Lung (tissue), 12 donors: Measurements from ENCODE around the gene IGFALS. TPM values are rescaled to one million over a fixed set of nuclear protein-coding genes. Genes with fewer than 3 reads are reported as not detected.

Source experiments
- ATAC-seq: fragments of 200-7000 bp; cut with Tn5 transposase; one replicate; pipeline ENCODE4 v1.9.1; 2020; ENCODE audit warnings: moderate number of reproducible peaks; ENCODE audit not compliant: insufficient read depth, low FRiP score
- DNase-seq, 3 donors: peaks; one replicate each; pipeline ENCODE4 v3.0.0-alpha.2; 2013 to 2017
- H3K27ac ChIP-seq, 2 donors: one replicate each; pipeline ENCODE4 v1.5.1; 2013; ENCODE audit warnings: mild to moderate bottlenecking in 2 of 2, moderate library complexity in 2 of 2, control low read depth in 1 of 2, inconsistent platforms in 1 of 2, low read depth in 1 of 2, low read length in 1 of 2
- H3K27me3 ChIP-seq, 3 donors: one replicate each; pipeline ENCODE4 v1.5.1; 2013; ENCODE audit warnings: low read length in 2 of 3; ENCODE audit not compliant: control insufficient read depth in 3 of 3, insufficient read depth in 3 of 3
- H3K36me3 ChIP-seq, 4 donors: one replicate each; pipeline ENCODE4 v1.5.1; 2013; ENCODE audit warnings: low read length in 4 of 4, mild to moderate bottlenecking in 1 of 4, moderate library complexity in 1 of 4; ENCODE audit not compliant: control insufficient read depth in 4 of 4, insufficient read depth in 4 of 4
- H3K4me1 ChIP-seq, 5 donors: one replicate each; pipeline ENCODE4 v1.5.1; 2013; ENCODE audit warnings: low read length in 5 of 5, mild to moderate bottlenecking in 2 of 5, moderate library complexity in 1 of 5; ENCODE audit not compliant: control insufficient read depth in 5 of 5, insufficient read depth in 5 of 5
- H3K4me3 ChIP-seq: one replicate; pipeline ENCODE4 v1.5.1; 2013; ENCODE audit warnings: mild to moderate bottlenecking, control low read depth, moderate library complexity
- H3K9ac ChIP-seq, 2 donors: one replicate each; pipeline ENCODE4 v1.5.1; 2013; ENCODE audit warnings: low read length in 2 of 2, control low read depth in 1 of 2; ENCODE audit not compliant: insufficient read depth in 1 of 2
- H3K9me3 ChIP-seq, 4 donors: one replicate each; pipeline ENCODE4 v1.5.1; 2013; ENCODE audit warnings: low read length in 3 of 4, mild to moderate bottlenecking in 1 of 4, moderate library complexity in 1 of 4; ENCODE audit not compliant: control insufficient read depth in 4 of 4, insufficient read depth in 3 of 4
- CTCF ChIP-seq: IDR thresholded peaks from 2 replicates; pipeline ENCODE4 v1.5.1; 2012; ENCODE audit warnings: mild to moderate bottlenecking; ENCODE audit errors: control extremely low read depth, extremely low read depth
- WGBS, 2 donors: extraction: QIAGEN DNeasy Blood & Tissue Kit; methylation state at CpG; one replicate each; pipeline ENCODE4 v1.1.7; 2013; 5-methylcytosine and 5-hydroxymethylcytosine counted together
- polyA plus RNA-seq, 2 donors: library from polyadenylated mRNA; stranded (reverse); fragments of 200-250 nt; gene quantifications; one replicate each; pipeline ENCODE4 v1.2.1, GENCODE V29; 2013
- total RNA-seq, 2 donors: library from RNA; depleted of rRNA in 1 of 2; stranded (reverse); fragments of >200 nt in 1 of 2; gene quantifications; one replicate each; pipeline ENCODE4 v1.2.1, GENCODE V29; 2014 to 2021
- donor health status: control.
- donor health status: control.
- donor health status: Bipolar disorder and iron deficiency.
- donor health status: healthy.
- donor health status: DM: yes; HTN: yes; CAD: no.

The IGFALS gene
- total and polyA plus RNA-seq, 4 donors: 1.2 to 4.4 (median 1.5) TPM

- no peak for DNase-seq
- H3K4me3 ChIP-seq: no peak overlapping the region
- H3K27me3 ChIP-seq: no peaks in the 10 kb centered on the region
- peaks cover 4 to 73% (median 22%) of the 10 kb centered on the region in 4 donors for H3K36me3 ChIP-seq
- H3K27ac ChIP-seq: no peak overlapping the region
- ATAC-seq: no peak
- H3K9me3 ChIP-seq: no peaks in the 10 kb centered on the region
- no peak for TF ChIP-seq CTCF
- no peak overlapping the region for H3K9ac ChIP-seq
- H3K4me1 ChIP-seq: no peaks in the 10 kb centered on the region
- 94 to 95% methylated on average over 15 of the region's 15 CpGs for WGBS, 2 donors
Measured at GRCh38 chr16:1761751-1762150, 31.8 kb downstream of the IGFALS start.

- Histone ChIP-seq H3K36me3 (peaks cover 0 to 67% (median 23%) of the 10 kb centered on the region in 4 donors), H3K4me1 (no peaks in the 10 kb centered on the region), H3K9me3 (no peaks in the 10 kb centered on the region), H3K27ac (no peak overlapping the region), H3K9ac (no peak overlapping the region), H3K4me3 (no peak overlapping the region), H3K27me3 (no peaks in the 10 kb centered on the region)
- 95% methylated on average over 14 to 15 of the region's 15 CpGs for WGBS, 2 donors
- no peak for ATAC-seq
- no peak for DNase-seq
- no peak for TF ChIP-seq CTCF
Measured at GRCh38 chr16:1760911-1761310, 32.6 kb downstream of the IGFALS start.

GRCh38 chr16:1759511-1759910 lies 34.0 kb downstream of the IGFALS start:
- Histone ChIP-seq H3K4me1 (no peaks in the 10 kb centered on the region), H3K9me3 (no peaks in the 10 kb centered on the region), H3K27ac (no peak overlapping the region), H3K36me3 (peaks cover 0 to 55% (median 17%) of the 10 kb centered on the region in 4 donors), H3K9ac (no peak overlapping the region), H3K4me3 (no peak overlapping the region), H3K27me3 (no peaks in the 10 kb centered on the region)
- no peak for ATAC-seq
- DNase-seq: no peak
- no peak for TF ChIP-seq CTCF
- WGBS, 2 donors: 95 to 98% methylated on average over 17 to 21 of the region's 21 CpGs

GRCh38 chr16:1758923-1759322 lies 34.6 kb downstream of the IGFALS start:
- Histone ChIP-seq H3K27me3 (no peaks in the 10 kb centered on the region), H3K9ac (no peak overlapping the region), H3K27ac (no peak overlapping the region), H3K36me3 (peaks cover 0 to 53% (median 14%) of the 10 kb centered on the region in 4 donors), H3K9me3 (no peaks in the 10 kb centered on the region), H3K4me3 (no peak overlapping the region), H3K4me1 (no peaks in the 10 kb centered on the region)
- WGBS, 2 donors: 94 to 97% methylated on average over 18 of the region's 18 CpGs
- TF ChIP-seq CTCF: no peak
- no peak for DNase-seq
- no peak for ATAC-seq
